ENCODE results near the gene TLE6.

- TF ChIP-seq RAD21 (CRISPR knock-in tag; IDR thresholded peaks at IDR 0.05) (no peak), KAT8 (CRISPR knock-in tag; IDR thresholded peaks at IDR 0.05) (no peak)
Measured at GRCh38 chr19:3031607-3031867, 54.2 kb downstream of the TLE6 start.

Measured in HepG2 (cell line).